Stimulated activated effector memory CD8-positive, alpha-beta T cell treated with anti-CD3 and anti-CD28 coated beads, Interleukin-12 subunit alpha, Interleukin-12 subunit beta, amount 100 ng/mL, for 72 hours (primary cell): ENCODE measurements around the gene POU5F1.

ENCODE experiments used
- ATAC-seq: fragments of 150-1000 bp; cut with Tn5 transposase; 2 replicates; pipeline ENCODE4 v1.10.0; 2021
- DNase-seq, 2 donors: peaks; one replicate each; pipeline ENCODE4 v3.0.0; 2021 to 2022; ENCODE audit warnings: low spot score in 2 of 2
- H3K27ac Mint-ChIP-seq: one replicate; pipeline ENCODE4 v1.8.0; 2022; ENCODE audit warnings: mild to moderate bottlenecking, mixed read lengths
- H3K36me3 Mint-ChIP-seq: one replicate; pipeline ENCODE4 v1.8.0; 2022; ENCODE audit warnings: mild to moderate bottlenecking, mixed read lengths
- H3K4me1 Mint-ChIP-seq: one replicate; pipeline ENCODE4 v1.8.0; 2022; ENCODE audit warnings: mixed read lengths
- H3K4me3 Mint-ChIP-seq: one replicate; pipeline ENCODE4 v1.8.0; 2022; ENCODE audit warnings: mild to moderate bottlenecking, mixed read lengths
- H3K9me3 Mint-ChIP-seq: one replicate; pipeline ENCODE4 v1.8.0; 2022; ENCODE audit warnings: mixed read lengths

POU5F1 gene

GRCh38 chr6:31163922-31164321, 6.6 kb downstream of the POU5F1 start:
- DNase-seq (no peak), ATAC-seq (no peak)
- H3K9me3 Mint-ChIP-seq: no peaks in the 10 kb centered on the region
- H3K4me3 Mint-ChIP-seq: no peak overlapping the region
- H3K36me3 Mint-ChIP-seq: peaks cover 47% of the 10 kb centered on the region
- no peak overlapping the region for H3K27ac Mint-ChIP-seq
- peaks cover 36% of the 10 kb centered on the region for H3K4me1 Mint-ChIP-seq

GRCh38 chr6:31162463-31163165, 7.9 kb downstream of the POU5F1 start:
- peaks cover 60% of the 10 kb centered on the region for H3K36me3 Mint-ChIP-seq
- no peaks in the 10 kb centered on the region for H3K9me3 Mint-ChIP-seq
- no peak for ATAC-seq
- DNase-seq: no peak
- H3K4me1 Mint-ChIP-seq: peaks cover 49% of the 10 kb centered on the region
- no peak overlapping the region for H3K27ac Mint-ChIP-seq
- H3K4me3 Mint-ChIP-seq: no peak overlapping the region

GRCh38 chr6:31161216-31162126, 9.0 kb downstream of the POU5F1 start:
- Mint-ChIP-seq H3K9me3 (no peaks in the 10 kb centered on the region), H3K4me1 (peaks cover 57% of the 10 kb centered on the region), H3K4me3 (peak overlapping the region; percentile 8), H3K27ac (no peak overlapping the region), H3K36me3 (peaks cover 61% of the 10 kb centered on the region)
- no peak for DNase-seq
- ATAC-seq: no peak

GRCh38 chr6:31158863-31159855, 11.3 kb downstream of the POU5F1 start:
- DNase-seq: peak in 1 of 2 donors; percentile 60
- Mint-ChIP-seq H3K9me3 (no peaks in the 10 kb centered on the region), H3K4me3 (peak overlapping the region; percentile 96), H3K27ac (peak overlapping the region; percentile 96), H3K36me3 (peaks cover 68% of the 10 kb centered on the region), H3K4me1 (peaks cover 49% of the 10 kb centered on the region)
- ATAC-seq: peak; percentile 38

- DNase-seq (peak; percentile 95 to 100), ATAC-seq (peak; percentile 94)
- H3K9me3 Mint-ChIP-seq: no peaks in the 10 kb centered on the region
- peak within 1 kb of the TSS; percentile 96 for H3K4me3 Mint-ChIP-seq
- H3K4me1 Mint-ChIP-seq: peaks cover 49% of the 10 kb centered on the region
- peaks cover 64% of the 10 kb centered on the region for H3K36me3 Mint-ChIP-seq
- peak within 1 kb of the TSS; percentile 96 for H3K27ac Mint-ChIP-seq
These were observed 12.2 kb downstream of the POU5F1 start, which contains the start of gene TCF19 for GRCh38 chr6:31158140-31158862. TSS of gene TCF19 (plus strand) at chr6:31158589. CDS start at chr6:31159470, 881 bp downstream.

GRCh38 chr6:31157513-31158139, 12.9 kb downstream of the POU5F1 start, which contains the start of gene CCHCR1:
TSS of gene CCHCR1 (minus strand) at chr6:31157802. CDS start at chr6:31157600, 202 bp downstream.
- H3K27ac Mint-ChIP-seq: peak within 1 kb of the TSS; percentile 96
- DNase-seq: no peak
- peaks cover 49% of the 10 kb centered on the region for H3K4me1 Mint-ChIP-seq
- peak; percentile 56 for ATAC-seq
- peak within 1 kb of the TSS; percentile 96 for H3K4me3 Mint-ChIP-seq
- H3K36me3 Mint-ChIP-seq: peaks cover 58% of the 10 kb centered on the region
- H3K9me3 Mint-ChIP-seq: no peaks in the 10 kb centered on the region

- Mint-ChIP-seq H3K4me1 (peaks cover 44% of the 10 kb centered on the region), H3K9me3 (no peaks in the 10 kb centered on the region), H3K27ac (no peak overlapping the region), H3K4me3 (no peak overlapping the region), H3K36me3 (peaks cover 48% of the 10 kb centered on the region)
- no peak for DNase-seq
- ATAC-seq: no peak
These were observed 13.8 kb downstream of the POU5F1 start for GRCh38 chr6:31156641-31157040.

- no peak overlapping the region for H3K4me3 Mint-ChIP-seq
- H3K36me3 Mint-ChIP-seq: peaks cover 32% of the 10 kb centered on the region
- H3K4me1 Mint-ChIP-seq: peaks cover 26% of the 10 kb centered on the region
- no peak overlapping the region for H3K27ac Mint-ChIP-seq
- ATAC-seq (no peak), DNase-seq (no peak)
- no peaks in the 10 kb centered on the region for H3K9me3 Mint-ChIP-seq
These were observed 16.0 kb downstream of the POU5F1 start for GRCh38 chr6:31154436-31154835.

GRCh38 chr6:31152781-31153180, 17.7 kb downstream of the POU5F1 start:
- no peak overlapping the region for H3K4me3 Mint-ChIP-seq
- H3K36me3 Mint-ChIP-seq: peaks cover 24% of the 10 kb centered on the region
- H3K27ac Mint-ChIP-seq: peak overlapping the region; percentile 50
- H3K4me1 Mint-ChIP-seq: peaks cover 10% of the 10 kb centered on the region
- H3K9me3 Mint-ChIP-seq: no peaks in the 10 kb centered on the region
- DNase-seq (no peak), ATAC-seq (no peak)

- Mint-ChIP-seq H3K4me1 (no peaks in the 10 kb centered on the region), H3K4me3 (no peak overlapping the region), H3K36me3 (peaks cover 19% of the 10 kb centered on the region), H3K27ac (peak overlapping the region; percentile 70), H3K9me3 (no peaks in the 10 kb centered on the region)
- DNase-seq (no peak), ATAC-seq (no peak)
These were observed 20.5 kb downstream of the POU5F1 start for GRCh38 chr6:31149827-31150447.

- H3K9me3 Mint-ChIP-seq: no peaks in the 10 kb centered on the region
- DNase-seq: no peak
- ATAC-seq: no peak
- H3K4me1 Mint-ChIP-seq: no peaks in the 10 kb centered on the region
- no peak overlapping the region for H3K4me3 Mint-ChIP-seq
- no peak overlapping the region for H3K27ac Mint-ChIP-seq
- peaks cover 24% of the 10 kb centered on the region for H3K36me3 Mint-ChIP-seq
These were observed 25.1 kb downstream of the POU5F1 start for GRCh38 chr6:31145386-31145785.

- ATAC-seq (no peak), DNase-seq (no peak)
- Mint-ChIP-seq H3K4me3 (no peak overlapping the region), H3K27ac (no peak overlapping the region), H3K9me3 (no peaks in the 10 kb centered on the region), H3K4me1 (no peaks in the 10 kb centered on the region), H3K36me3 (peaks cover 24% of the 10 kb centered on the region)
These were observed 25.5 kb downstream of the POU5F1 start for GRCh38 chr6:31144970-31145340.

- H3K4me1 Mint-ChIP-seq: no peaks in the 10 kb centered on the region
- DNase-seq (no peak), ATAC-seq (no peak)
- no peaks in the 10 kb centered on the region for H3K9me3 Mint-ChIP-seq
- H3K27ac Mint-ChIP-seq: no peak overlapping the region
- H3K4me3 Mint-ChIP-seq: no peak overlapping the region
- peaks cover 18% of the 10 kb centered on the region for H3K36me3 Mint-ChIP-seq
These were observed 26.0 kb downstream of the POU5F1 start for GRCh38 chr6:31144296-31144969.
